GM23248 (cell line): ENCODE results near the gene NCOA6. TPM values are rescaled to one million over a fixed set of nuclear protein-coding genes. Genes with fewer than 3 reads are reported as not detected.
A peak's percentile ranks its signal among the peaks of the same experiment; 100 is the strongest.

Experiments
- DNase-seq: peaks from one replicate; pipeline ENCODE4 v3.0.0-alpha.2; 2015
- H2AFZ ChIP-seq: fragments of 200-600 bp; sonication (generic); 2 replicates; pipeline ENCODE4 v1.6.1; 2016; ENCODE audit warnings: antibody characterized with exemption
- H3F3A ChIP-seq: fragments of 200-600 bp; sonication (generic); 2 replicates; pipeline ENCODE4 v1.6.1; 2016; ENCODE audit warnings: mild to moderate bottlenecking, antibody characterized with exemption, mixed run types; ENCODE audit not compliant: insufficient read depth
- H3K27ac ChIP-seq: fragments of 200-600 bp; sonication (generic); 2 replicates; pipeline ENCODE4 v1.5.1; 2016; ENCODE audit warnings: mild to moderate bottlenecking
- H3K27me3 ChIP-seq: fragments of 200-600 bp; sonication (generic); replicated peaks from 2 replicates; pipeline ENCODE4 v1.6.1; 2016; ENCODE audit warnings: mild to moderate bottlenecking; ENCODE audit not compliant: insufficient read depth
- H3K36me3 ChIP-seq: fragments of 200-600 bp; sonication (generic); 2 replicates; pipeline ENCODE4 v1.6.1; 2016; ENCODE audit warnings: low read depth, mild to moderate bottlenecking
- H3K4me1 ChIP-seq: fragments of 200-600 bp; sonication (generic); 2 replicates; pipeline ENCODE4 v1.6.1; 2016; ENCODE audit warnings: mild to moderate bottlenecking; ENCODE audit not compliant: insufficient read depth
- H3K4me2 ChIP-seq: fragments of 200-600 bp; sonication (generic); one replicate; pipeline ENCODE4 v1.6.1; 2016; ENCODE audit warnings: mild to moderate bottlenecking; ENCODE audit not compliant: unreplicated experiment
- H3K4me3 ChIP-seq: fragments of 200-600 bp; sonication (generic); 2 replicates; pipeline ENCODE4 v1.5.1; 2016; ENCODE audit warnings: mild to moderate bottlenecking
- H3K79me2 ChIP-seq: fragments of 200-600 bp; sonication (generic); 2 replicates; pipeline ENCODE4 v1.6.1; 2016; ENCODE audit warnings: mild to moderate bottlenecking; ENCODE audit not compliant: insufficient read depth
- H3K9ac ChIP-seq: fragments of 200-600 bp; sonication (generic); 2 replicates; pipeline ENCODE4 v1.6.1; 2016; ENCODE audit warnings: mild to moderate bottlenecking
- H3K9me2 ChIP-seq: fragments of 200-600 bp; sonication (generic); 2 replicates; pipeline ENCODE4 v1.6.1; 2016; ENCODE audit warnings: mixed run types, mild to moderate bottlenecking, moderate library complexity; ENCODE audit not compliant: insufficient read depth
- H3K9me3 ChIP-seq: fragments of 200-600 bp; sonication (generic); one replicate; pipeline ENCODE4 v1.6.1; 2017; ENCODE audit warnings: low read depth
- H4K20me1 ChIP-seq: fragments of 200-600 bp; sonication (generic); 2 replicates; pipeline ENCODE4 v1.6.0; 2016; ENCODE audit not compliant: insufficient read depth
- EZH2 ChIP-seq: fragments of 200-600 bp; sonication (generic); IDR thresholded peaks from 2 replicates; pipeline ENCODE4 v1.6.1; 2018; ENCODE audit warnings: antibody characterized with exemption, mild to moderate bottlenecking; ENCODE audit not compliant: insufficient read depth, poor library complexity, severe bottlenecking
- EZH2phosphoT487 ChIP-seq: fragments of 200-600 bp; sonication (generic); IDR thresholded peaks from 2 replicates; pipeline ENCODE4 v1.6.1; 2018; ENCODE audit warnings: antibody characterized with exemption, moderate library complexity, mild to moderate bottlenecking, low read depth; ENCODE audit not compliant: insufficient read depth
- WGBS, 2 experiments: methylation state at CpG; one replicate each; pipeline ENCODE4 v1.1.6; 2015 to 2017; ENCODE audit warnings: low lambda C conversion rate in 2 of 2, low coverage in 1 of 2; ENCODE audit errors: missing lambda C conversion rate in 2 of 2; 5-methylcytosine and 5-hydroxymethylcytosine counted together
- in situ Hi-C: fragments of 300-500 bp; cut with MboI; formaldehyde crosslinking; loops from 2 replicates; pipeline ENCODE4 v1.15.0; 2020
- polyA plus RNA-seq: library from polyadenylated mRNA; unstranded; fragments of >200 nt; fragmentation: Nextera tagmentation; extraction: Ambion mirVana; gene quantifications from 2 replicates; pipeline ENCODE4 v1.2.1, GENCODE V29; 2016
- total RNA-seq: library from RNA; depleted of rRNA; stranded (reverse); fragments of >200 nt; shearing (Covaris generic); gene quantifications from 2 replicates; pipeline ENCODE4 v1.2.3, GENCODE V29; 2014

The NCOA6 gene
- total and polyA plus RNA-seq, 2 experiments from 2014 or later = 6.6 to 12.6 TPM

- no peaks in the 10 kb centered on the region for H3K36me3 ChIP-seq
- H3K9me2 ChIP-seq = no peaks in the 10 kb centered on the region
- in situ Hi-C loops = loop anchor here (25.0 kb wide), 1 partner anchor 395 kb away; the partner anchor contains the start of gene AHCY
- no peaks in the 10 kb centered on the region for H3K27me3 ChIP-seq
- no peaks in the 10 kb centered on the region for H3K9me3 ChIP-seq
- WGBS, 2 experiments = 71 to 72% methylated on average over 3 of the region's 3 CpGs
- no peak overlapping the region for H3K9ac ChIP-seq
- H3K79me2 ChIP-seq = no peaks in the 10 kb centered on the region
- H3K4me2 ChIP-seq = no peak overlapping the region
- peaks cover 15% of the 10 kb centered on the region for H3K4me1 ChIP-seq
- H3F3A ChIP-seq = peaks cover 14% of the 10 kb centered on the region; the same call in 1 of the 2 replicates
- DNase-seq = no peak
- H4K20me1 ChIP-seq = no peaks in the 10 kb centered on the region
- H3K27ac ChIP-seq = no peak overlapping the region
- no peak overlapping the region for H2AFZ ChIP-seq
- TF ChIP-seq EZH2phosphoT487 (no peak), EZH2 (no peak)
- no peak overlapping the region for H3K4me3 ChIP-seq
These were observed 118.3 kb downstream of the NCOA6 start for GRCh38 chr20:34706912-34707784.

- 94 to 97% methylated on average over 1 of the region's 1 CpG for WGBS, 2 experiments
- Histone ChIP-seq H3K27ac (no peak overlapping the region), H3K36me3 (no peaks in the 10 kb centered on the region), H3K9ac (no peak overlapping the region), H3K79me2 (no peaks in the 10 kb centered on the region), H3K9me2 (no peaks in the 10 kb centered on the region), H3K4me3 (no peak overlapping the region), H4K20me1 (no peaks in the 10 kb centered on the region), H3K27me3 (no peaks in the 10 kb centered on the region), H2AFZ (no peak overlapping the region), H3K4me1 (peaks cover 15% of the 10 kb centered on the region), H3K4me2 (no peak overlapping the region), H3K9me3 (no peaks in the 10 kb centered on the region), H3F3A (peaks cover 13% of the 10 kb centered on the region; the same call in 1 of the 2 replicates)
- DNase-seq = no peak
- in situ Hi-C loops = loop anchor here (25.0 kb wide), 1 partner anchor 394 kb away; the partner anchor contains the start of gene AHCY
- TF ChIP-seq EZH2 (no peak), EZH2phosphoT487 (no peak)
These were observed 119.1 kb downstream of the NCOA6 start for GRCh38 chr20:34706302-34706875.

GRCh38 chr20:34705397-34706301 lies 119.8 kb downstream of the NCOA6 start:
- no peak for TF ChIP-seq EZH2
- no peak for TF ChIP-seq EZH2phosphoT487
- Histone ChIP-seq H3K79me2 (no peaks in the 10 kb centered on the region), H3K4me3 (peak overlapping the region; percentile 88), H3K27me3 (no peaks in the 10 kb centered on the region), H3K9me3 (no peaks in the 10 kb centered on the region), H3K4me1 (peaks cover 15% of the 10 kb centered on the region), H3F3A (peaks cover 12% of the 10 kb centered on the region; the same call in 1 of the 2 replicates), H4K20me1 (no peaks in the 10 kb centered on the region), H3K27ac (peak overlapping the region; percentile 95), H2AFZ (no peak overlapping the region), H3K36me3 (no peaks in the 10 kb centered on the region), H3K9ac (peak overlapping the region; percentile 100), H3K4me2 (peak overlapping the region; percentile 94), H3K9me2 (no peaks in the 10 kb centered on the region)
- in situ Hi-C loops = loop anchor here (25.0 kb wide), 1 partner anchor 393 kb away; the partner anchor contains the start of gene AHCY
- 38 to 48% methylated on average over 6 of the region's 6 CpGs for WGBS, 2 experiments
- peak; percentile 78 for DNase-seq

GRCh38 chr20:34705008-34705396 lies 120.4 kb downstream of the NCOA6 start:
- peak overlapping the region; percentile 88 for H2AFZ ChIP-seq
- no peaks in the 10 kb centered on the region for H3K79me2 ChIP-seq
- no peaks in the 10 kb centered on the region for H3K9me2 ChIP-seq
- H3F3A ChIP-seq = peaks cover 9% of the 10 kb centered on the region; the same call in 1 of the 2 replicates
- 24 to 25% methylated on average over 4 to 5 of the region's 5 CpGs for WGBS, 2 experiments
- TF ChIP-seq EZH2phosphoT487 = no peak
- no peak for TF ChIP-seq EZH2
- H3K4me3 ChIP-seq = peak overlapping the region; percentile 88
- no peaks in the 10 kb centered on the region for H4K20me1 ChIP-seq
- no peaks in the 10 kb centered on the region for H3K9me3 ChIP-seq
- in situ Hi-C loops = loop anchor here (25.0 kb wide), 1 partner anchor 393 kb away; the partner anchor contains the start of gene AHCY
- no peak for DNase-seq
- no peaks in the 10 kb centered on the region for H3K27me3 ChIP-seq
- peak overlapping the region; percentile 95 for H3K27ac ChIP-seq
- peaks cover 15% of the 10 kb centered on the region for H3K4me1 ChIP-seq
- peak overlapping the region; percentile 94 for H3K4me2 ChIP-seq
- H3K9ac ChIP-seq = peak overlapping the region; percentile 100
- no peaks in the 10 kb centered on the region for H3K36me3 ChIP-seq
